Measurements from ENCODE around the gene ZFAND3.

ZFAND3 gene

GRCh38 chr6:37830225-37830624 lies 10.7 kb downstream of the ZFAND3 start:
- DNase-seq, result no peak

- no peak for DNase-seq
Measured at GRCh38 chr6:37831457-37831856, 11.9 kb downstream of the ZFAND3 start.

GRCh38 chr6:37835923-37836322 lies 16.4 kb downstream of the ZFAND3 start:
- no peak for DNase-seq

- no peak for DNase-seq
Measured at GRCh38 chr6:37838219-37838921, 18.8 kb downstream of the ZFAND3 start.

- DNase-seq, result no peak
Measured at GRCh38 chr6:37840143-37840939, 20.8 kb downstream of the ZFAND3 start.

GRCh38 chr6:37840940-37841300 lies 21.4 kb downstream of the ZFAND3 start:
- DNase-seq, result no peak

GRCh38 chr6:37845026-37845911 lies 25.7 kb downstream of the ZFAND3 start:
- no peak for DNase-seq

GRCh38 chr6:37845930-37846329 lies 26.4 kb downstream of the ZFAND3 start:
- DNase-seq, result no peak

GRCh38 chr6:37847704-37848103 lies 28.2 kb downstream of the ZFAND3 start:
- DNase-seq, result no peak

- DNase-seq, result no peak
Measured at GRCh38 chr6:37848371-37848770, 28.8 kb downstream of the ZFAND3 start.

- no peak for DNase-seq
Measured at GRCh38 chr6:37850260-37850659, 30.7 kb downstream of the ZFAND3 start.

GRCh38 chr6:37850728-37851285 lies 31.3 kb downstream of the ZFAND3 start:
- no peak for DNase-seq

GRCh38 chr6:37851997-37852524 lies 32.5 kb downstream of the ZFAND3 start:
- DNase-seq, result no peak

GRCh38 chr6:37856285-37856684 lies 36.8 kb downstream of the ZFAND3 start:
- no peak for DNase-seq

- no peak for DNase-seq
Measured at GRCh38 chr6:37858363-37858762, 38.8 kb downstream of the ZFAND3 start.

- no peak for DNase-seq
Measured at GRCh38 chr6:37860226-37860839, 40.8 kb downstream of the ZFAND3 start.

- no peak for DNase-seq
Measured at GRCh38 chr6:37861452-37861851, 41.9 kb downstream of the ZFAND3 start.

- no peak for DNase-seq
Measured at GRCh38 chr6:37862430-37862829, 42.9 kb downstream of the ZFAND3 start.

- DNase-seq, result no peak
Measured at GRCh38 chr6:37862992-37863391, 43.5 kb downstream of the ZFAND3 start.

- DNase-seq, result no peak
Measured at GRCh38 chr6:37864250-37864649, 44.7 kb downstream of the ZFAND3 start.

GRCh38 chr6:37865504-37865903 lies 46.0 kb downstream of the ZFAND3 start:
- no peak for DNase-seq
